Measurements from ENCODE around the gene OR52E5.

Gene OR52E5

GRCh38 chr11:5928811-5929210 is 35.8 kb downstream of the OR52E5 start:
- DNase-seq (ENCODE audit: low read depth): no peak
- H3K4me3 ChIP-seq (ENCODE audit: low read depth, low read length): no peak overlapping the region
- TF ChIP-seq, protein P1, sequence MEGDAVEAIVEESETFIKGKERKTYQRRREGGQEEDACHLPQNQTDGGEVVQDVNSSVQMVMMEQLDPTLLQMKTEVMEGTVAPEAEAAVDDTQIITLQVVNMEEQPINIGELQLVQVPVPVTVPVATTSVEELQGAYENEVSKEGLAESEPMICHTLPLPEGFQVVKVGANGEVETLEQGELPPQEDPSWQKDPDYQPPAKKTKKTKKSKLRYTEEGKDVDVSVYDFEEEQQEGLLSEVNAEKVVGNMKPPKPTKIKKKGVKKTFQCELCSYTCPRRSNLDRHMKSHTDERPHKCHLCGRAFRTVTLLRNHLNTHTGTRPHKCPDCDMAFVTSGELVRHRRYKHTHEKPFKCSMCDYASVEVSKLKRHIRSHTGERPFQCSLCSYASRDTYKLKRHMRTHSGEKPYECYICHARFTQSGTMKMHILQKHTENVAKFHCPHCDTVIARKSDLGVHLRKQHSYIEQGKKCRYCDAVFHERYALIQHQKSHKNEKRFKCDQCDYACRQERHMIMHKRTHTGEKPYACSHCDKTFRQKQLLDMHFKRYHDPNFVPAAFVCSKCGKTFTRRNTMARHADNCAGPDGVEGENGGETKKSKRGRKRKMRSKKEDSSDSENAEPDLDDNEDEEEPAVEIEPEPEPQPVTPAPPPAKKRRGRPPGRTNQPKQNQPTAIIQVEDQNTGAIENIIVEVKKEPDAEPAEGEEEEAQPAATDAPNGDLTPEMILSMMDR (IDR thresholded peaks at IDR 0.05; ENCODE audit: low read depth, low read length): no peak
- TF ChIP-seq, protein P2, sequence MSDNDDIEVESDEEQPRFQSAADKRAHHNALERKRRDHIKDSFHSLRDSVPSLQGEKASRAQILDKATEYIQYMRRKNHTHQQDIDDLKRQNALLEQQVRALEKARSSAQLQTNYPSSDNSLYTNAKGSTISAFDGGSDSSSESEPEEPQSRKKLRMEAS (IDR thresholded peaks at IDR 0.05; ENCODE audit: low read depth, low read length): no peak
- TF ChIP-seq MYC (IDR thresholded peaks at IDR 0.05; ENCODE audit: low read depth, low read length) (no peak), POLR2A (IDR thresholded peaks at IDR 0.05; ENCODE audit: extremely low read depth, insufficient read length) (no peak)

DNA sequence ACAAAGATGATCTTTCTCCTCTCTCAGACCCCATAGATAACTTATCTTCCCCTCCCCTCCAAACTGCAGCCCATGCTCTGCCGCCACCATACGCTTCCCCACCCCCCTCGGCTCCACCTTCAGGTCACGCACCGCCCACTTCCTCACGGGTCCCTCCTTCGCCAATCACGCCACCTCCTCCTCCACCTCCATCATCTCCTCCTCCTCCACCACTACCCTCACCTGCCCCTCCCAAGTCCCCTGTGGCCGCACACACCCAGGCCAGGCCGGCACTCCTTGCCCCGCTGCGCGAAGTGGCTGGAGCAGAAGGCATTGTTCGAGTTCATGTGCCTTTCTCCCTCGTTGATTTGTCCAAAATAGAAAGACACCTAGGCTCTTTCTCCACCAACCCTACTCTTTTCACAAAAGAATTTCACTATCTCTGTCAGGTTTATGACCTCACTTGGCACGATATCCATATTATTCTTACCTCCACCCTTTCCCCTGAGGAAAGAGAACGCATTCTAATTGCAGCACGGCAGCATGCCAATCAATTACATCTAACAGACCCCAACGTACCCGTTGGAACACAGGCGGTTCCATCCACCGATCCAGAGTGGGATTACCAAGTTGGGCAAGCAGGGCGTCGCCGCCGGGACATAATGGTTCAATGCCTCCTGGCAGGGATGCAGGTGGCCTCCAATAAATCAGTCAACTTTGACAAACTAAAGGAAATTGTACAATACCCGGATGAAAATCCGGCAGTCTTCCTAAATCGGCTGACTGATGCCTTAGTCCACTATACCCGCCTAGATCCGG is 36.8 kb downstream of the OR52E5 start:
- H3K4me3 ChIP-seq (ENCODE audit: low read depth, low read length): no peak overlapping the region
- DNase-seq (ENCODE audit: low read depth): no peak

DNA sequence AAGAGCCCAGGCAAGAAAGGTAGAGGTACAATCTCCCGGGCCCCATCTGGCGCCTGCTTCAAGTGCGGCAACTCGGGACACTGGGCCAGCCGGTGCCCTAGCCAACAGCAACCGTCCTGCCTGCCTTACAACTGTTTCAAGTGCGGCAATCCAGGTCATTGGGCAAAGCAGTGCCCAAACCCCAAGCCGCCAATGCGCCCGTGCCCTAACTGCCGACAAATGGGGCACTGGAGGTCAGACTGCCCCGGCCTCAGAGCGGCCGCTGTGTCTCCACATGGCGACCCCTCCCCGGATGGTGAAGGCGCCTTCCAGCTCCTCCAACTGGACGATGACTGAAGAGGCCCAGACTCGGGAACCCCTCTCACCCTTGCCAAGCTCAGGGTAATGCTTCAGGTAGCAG is 37.6 kb downstream of the OR52E5 start:
- DNase-seq (ENCODE audit: low read depth): no peak
- TF ChIP-seq, protein P1 (IDR thresholded peaks at IDR 0.05; ENCODE audit: low read depth, low read length): no peak
- TF ChIP-seq MYC (IDR thresholded peaks at IDR 0.05; ENCODE audit: low read depth, low read length) (no peak), POLR2A (IDR thresholded peaks at IDR 0.05; ENCODE audit: extremely low read depth, insufficient read length) (no peak)
- TF ChIP-seq, protein P2 (IDR thresholded peaks at IDR 0.05; ENCODE audit: low read depth, low read length): no peak
- H3K4me3 ChIP-seq (ENCODE audit: low read depth, low read length): no peak overlapping the region

More for the DNA sequence above, 36.8 kb downstream of the OR52E5 start:
- TF ChIP-seq, protein P1 (IDR thresholded peaks at IDR 0.05; ENCODE audit: low read depth, low read length): no peak

DNA sequence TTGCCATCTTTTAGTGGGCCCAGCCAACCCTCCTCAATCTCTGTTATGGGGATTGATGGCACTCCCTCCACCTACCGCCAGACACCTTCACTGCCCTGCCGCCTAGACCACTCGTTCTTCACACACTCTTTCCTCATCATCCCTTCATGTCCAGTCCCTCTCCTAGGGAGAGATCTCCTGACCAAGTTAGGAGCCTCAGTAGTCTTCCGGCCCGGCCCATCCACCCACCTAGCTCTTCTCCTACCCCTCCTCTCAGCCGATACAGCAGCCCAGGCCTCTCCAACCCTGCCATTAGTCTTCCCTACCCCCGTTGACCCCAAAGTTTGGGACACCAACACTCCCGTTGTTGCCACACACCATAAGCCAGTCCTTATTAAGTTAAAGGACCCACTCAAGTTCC is 38.1 kb downstream of the OR52E5 start:
- DNase-seq (ENCODE audit: low read depth): no peak
- no peak overlapping the region for H3K4me3 ChIP-seq (ENCODE audit: low read depth, low read length)
- TF ChIP-seq, protein P2 (IDR thresholded peaks at IDR 0.05; ENCODE audit: low read depth, low read length): no peak
- TF ChIP-seq, protein P1 (IDR thresholded peaks at IDR 0.05; ENCODE audit: low read depth, low read length): no peak
- TF ChIP-seq MYC (IDR thresholded peaks at IDR 0.05; ENCODE audit: low read depth, low read length) (no peak), POLR2A (IDR thresholded peaks at IDR 0.05; ENCODE audit: extremely low read depth, insufficient read length) (no peak)

DNA sequence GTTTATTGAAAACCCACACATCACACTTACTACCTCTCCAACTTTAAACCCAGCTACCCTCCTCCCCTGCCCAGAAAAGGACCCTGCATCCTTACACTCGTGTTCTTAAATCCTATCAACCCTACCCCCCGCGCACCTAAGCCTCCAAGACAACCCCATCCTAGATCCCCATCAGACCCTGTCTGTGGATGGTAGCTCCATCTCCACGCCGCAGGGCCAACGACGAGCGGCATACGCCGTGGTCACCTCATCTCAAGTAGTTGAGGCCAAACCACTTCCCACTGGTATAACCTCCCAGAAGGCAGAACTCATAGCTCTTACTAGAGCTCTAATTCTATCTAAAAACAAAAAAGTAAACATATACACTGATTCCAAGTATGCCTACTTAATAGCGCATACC is 39.7 kb downstream of the OR52E5 start:
- no peak for DNase-seq (ENCODE audit: low read depth)
- no peak overlapping the region for H3K4me3 ChIP-seq (ENCODE audit: low read depth, low read length)
- TF ChIP-seq, protein P2 (IDR thresholded peaks at IDR 0.05; ENCODE audit: low read depth, low read length): no peak
- TF ChIP-seq, protein P1 (IDR thresholded peaks at IDR 0.05; ENCODE audit: low read depth, low read length): no peak
- TF ChIP-seq MYC (IDR thresholded peaks at IDR 0.05; ENCODE audit: low read depth, low read length): no peak
- no peak for TF ChIP-seq POLR2A (IDR thresholded peaks at IDR 0.05; ENCODE audit: extremely low read depth, insufficient read length)

Data from NB4 (cell line).